Kidney (tissue), 14 donors: ENCODE measurements around the gene CDYL. TPM values are rescaled to one million over a fixed set of nuclear protein-coding genes. Genes with fewer than 3 reads are reported as not detected.

Experiments
- DNase-seq, 5 donors: peaks; one replicate each; pipeline ENCODE4 v3.0.0-alpha.2; 2013 to 2020
- FAIRE-seq: peaks from 2 replicates; lab custom pipeline; 2012; peaks lifted over from hg19 to GRCh38; lab: Jason Lieb, UNC
- H3K27ac ChIP-seq, 2 donors: one replicate each; pipeline ENCODE4 v1.7.0; 2013; ENCODE audit warnings: low read depth in 2 of 2, low read length in 2 of 2, inconsistent platforms in 1 of 2
- H3K27me3 ChIP-seq: one replicate; pipeline ENCODE4 v1.7.1; 2013; ENCODE audit warnings: low read length, inconsistent platforms; ENCODE audit not compliant: control insufficient read depth, insufficient read depth
- H3K36me3 ChIP-seq, 3 donors: one replicate each; pipeline versions ENCODE4 v1.7.0 to v1.7.1; 2013; ENCODE audit warnings: low read length in 3 of 3, control low read depth in 1 of 3, inconsistent platforms in 1 of 3; ENCODE audit not compliant: insufficient read depth in 3 of 3, control insufficient read depth in 2 of 3
- H3K4me1 ChIP-seq, 3 donors: one replicate each; pipeline versions ENCODE4 v1.7.0 to v1.7.1; 2013; ENCODE audit warnings: low read length in 3 of 3, inconsistent platforms in 1 of 3, low read depth in 1 of 3; ENCODE audit not compliant: control insufficient read depth in 2 of 3, insufficient read depth in 2 of 3
- H3K4me3 ChIP-seq, 3 donors: one replicate each; pipeline versions ENCODE4 v1.7.0 to v1.8.1; 2013; ENCODE audit warnings: low read length in 3 of 3, control low read depth in 1 of 3, inconsistent platforms in 1 of 3
- H3K9ac ChIP-seq, 3 donors: one replicate each; pipeline versions ENCODE4 v1.7.0 to v1.7.1; 2013; ENCODE audit warnings: low read length in 3 of 3, control low read depth in 1 of 3, inconsistent platforms in 1 of 3
- H3K9me3 ChIP-seq, 3 donors: one replicate each; pipeline versions ENCODE4 v1.7.0 to v1.7.1; 2013; ENCODE audit warnings: low read length in 3 of 3, control low read depth in 1 of 3, inconsistent platforms in 1 of 3; ENCODE audit not compliant: control insufficient read depth in 2 of 3, insufficient read depth in 1 of 3
- intact Hi-C: fragments of 100-400 bp; cut with DNase I; formaldehyde crosslinking; loops from one replicate; pipeline ENCODE4 v1.11.1; 2022
- polyA plus RNA-seq: library from polyadenylated mRNA; stranded (reverse); fragments of 350-450 nt; fragmentation: Illumina TruSeq; extraction: RNeasy Lipid Tissue Mini Kit (QIAGEN cat#74804); gene quantifications from one replicate; pipeline ENCODE4 v1.2.3, GENCODE V29; 2014; ENCODE audit warnings: low read depth, low replicate concordance; ENCODE audit not compliant: insufficient read depth
- total RNA-seq: library from RNA; stranded (reverse); fragmentation: NEBNext Ultra II Directional; extraction: Animal tissue kit (Norgen Biotek cat#: 25700); gene quantifications from one replicate; pipeline ENCODE4 v1.2.1, GENCODE V29; 2021
- TF ChIP-seq, protein P1 (sequence below): IDR thresholded peaks from 3 replicates; pipeline ENCODE4 v1.5.1; 2012; ENCODE audit warnings: mild to moderate bottlenecking, moderate library complexity, borderline replicate concordance; ENCODE audit not compliant: insufficient read depth; ENCODE audit errors: extremely low read depth
- donor health status: control.
- donor health status: control.
- donor health status: control.
- donor health status: control.
- donor health status: control.
- donor health status: DM: yes; HTN: yes; CAD: no.
- donor health status: Normal renal cell carcinoma (clear cell type).

Gene CDYL
- total and polyA plus RNA-seq, 2 donors from 2014 or later, result 7.4 to 46.8 TPM

DNA sequence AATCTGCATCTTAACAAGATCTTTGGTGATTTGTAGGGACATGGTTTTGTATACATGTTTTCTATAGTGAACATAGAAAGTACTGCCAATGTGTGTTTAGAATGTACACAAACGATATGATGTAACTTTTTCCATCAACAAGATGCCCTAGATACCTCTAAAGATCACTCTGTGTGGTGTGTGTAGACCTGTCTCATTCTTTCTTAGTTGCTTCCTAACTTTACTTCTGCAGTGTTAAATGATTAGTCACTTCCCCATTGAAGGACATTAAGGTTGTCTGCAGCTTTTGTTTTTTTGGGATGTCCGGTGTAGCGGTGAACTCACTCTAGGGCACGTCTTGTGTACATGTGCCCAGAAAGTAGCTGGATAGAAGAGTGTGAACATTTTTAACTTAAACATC, 35.9 kb downstream of the CDYL start:
- intact Hi-C loops, result no loop called here
- Histone ChIP-seq H3K4me1 (peaks cover 0 to 3% (median 0%) of the 10 kb centered on the region in 3 donors), H3K4me3 (no peak overlapping the region), H3K27me3 (no peaks in the 10 kb centered on the region), H3K9me3 (no peaks in the 10 kb centered on the region), H3K27ac (no peak overlapping the region), H3K9ac (no peak overlapping the region), H3K36me3 (no peaks in the 10 kb centered on the region)
- DNase-seq (no peak), FAIRE-seq (no peak)
- TF ChIP-seq, protein P1, sequence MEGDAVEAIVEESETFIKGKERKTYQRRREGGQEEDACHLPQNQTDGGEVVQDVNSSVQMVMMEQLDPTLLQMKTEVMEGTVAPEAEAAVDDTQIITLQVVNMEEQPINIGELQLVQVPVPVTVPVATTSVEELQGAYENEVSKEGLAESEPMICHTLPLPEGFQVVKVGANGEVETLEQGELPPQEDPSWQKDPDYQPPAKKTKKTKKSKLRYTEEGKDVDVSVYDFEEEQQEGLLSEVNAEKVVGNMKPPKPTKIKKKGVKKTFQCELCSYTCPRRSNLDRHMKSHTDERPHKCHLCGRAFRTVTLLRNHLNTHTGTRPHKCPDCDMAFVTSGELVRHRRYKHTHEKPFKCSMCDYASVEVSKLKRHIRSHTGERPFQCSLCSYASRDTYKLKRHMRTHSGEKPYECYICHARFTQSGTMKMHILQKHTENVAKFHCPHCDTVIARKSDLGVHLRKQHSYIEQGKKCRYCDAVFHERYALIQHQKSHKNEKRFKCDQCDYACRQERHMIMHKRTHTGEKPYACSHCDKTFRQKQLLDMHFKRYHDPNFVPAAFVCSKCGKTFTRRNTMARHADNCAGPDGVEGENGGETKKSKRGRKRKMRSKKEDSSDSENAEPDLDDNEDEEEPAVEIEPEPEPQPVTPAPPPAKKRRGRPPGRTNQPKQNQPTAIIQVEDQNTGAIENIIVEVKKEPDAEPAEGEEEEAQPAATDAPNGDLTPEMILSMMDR, result no peak

DNA sequence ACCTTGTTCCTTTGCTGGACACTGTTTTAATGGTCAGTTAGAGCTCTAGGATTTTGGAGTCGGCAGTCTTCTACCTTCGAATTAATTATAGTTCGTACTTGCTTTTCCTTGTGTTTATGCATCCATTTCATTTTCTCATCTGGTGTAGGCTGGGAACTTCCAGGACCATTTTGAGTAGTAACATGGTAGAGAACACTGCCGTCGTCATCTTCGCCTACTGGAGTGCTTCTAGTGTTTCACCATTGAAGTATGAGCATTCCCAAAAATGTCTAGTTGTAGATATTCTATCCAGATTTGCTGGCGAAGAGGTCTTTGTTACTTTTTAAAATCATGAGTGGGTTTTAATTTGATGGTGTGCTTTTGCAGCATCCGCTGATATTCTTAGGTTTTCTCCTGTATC, 36.9 kb downstream of the CDYL start:
- Histone ChIP-seq H3K27ac (no peak overlapping the region), H3K36me3 (no peaks in the 10 kb centered on the region), H3K4me1 (peaks cover 0 to 3% (median 0%) of the 10 kb centered on the region in 3 donors), H3K9me3 (no peaks in the 10 kb centered on the region), H3K9ac (no peak overlapping the region), H3K4me3 (no peak overlapping the region), H3K27me3 (no peaks in the 10 kb centered on the region)
- no peak for FAIRE-seq
- TF ChIP-seq, protein P1, result no peak
- intact Hi-C loops, result no loop called here
- no peak for DNase-seq

DNA sequence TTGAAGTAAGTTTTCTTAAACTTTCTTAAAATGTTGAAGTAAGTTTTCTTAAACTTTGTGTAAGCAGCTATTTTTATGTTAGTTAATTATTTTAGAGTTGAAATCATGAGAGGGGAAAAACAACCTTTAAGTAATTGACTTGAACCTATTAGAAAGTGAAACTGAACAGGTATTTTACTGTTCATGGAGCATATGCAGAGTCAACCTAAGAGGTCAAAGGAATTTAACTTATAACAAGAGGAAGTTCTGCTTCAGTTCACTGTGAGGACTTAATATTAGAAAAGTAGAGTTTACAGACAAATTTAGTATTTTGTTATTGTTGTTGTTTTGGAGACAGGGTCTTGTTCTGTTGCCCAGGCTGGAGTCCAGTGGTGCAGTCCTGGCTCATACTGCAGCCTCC, 38.0 kb downstream of the CDYL start:
- Histone ChIP-seq H3K9ac (no peak overlapping the region), H3K9me3 (no peaks in the 10 kb centered on the region), H3K4me1 (peaks cover 0 to 3% (median 0%) of the 10 kb centered on the region in 3 donors), H3K27me3 (no peaks in the 10 kb centered on the region), H3K27ac (no peak overlapping the region), H3K4me3 (no peak overlapping the region), H3K36me3 (no peaks in the 10 kb centered on the region)
- DNase-seq, result no peak
- TF ChIP-seq, protein P1, result no peak
- intact Hi-C loops, result no loop called here
- FAIRE-seq, result no peak

DNA sequence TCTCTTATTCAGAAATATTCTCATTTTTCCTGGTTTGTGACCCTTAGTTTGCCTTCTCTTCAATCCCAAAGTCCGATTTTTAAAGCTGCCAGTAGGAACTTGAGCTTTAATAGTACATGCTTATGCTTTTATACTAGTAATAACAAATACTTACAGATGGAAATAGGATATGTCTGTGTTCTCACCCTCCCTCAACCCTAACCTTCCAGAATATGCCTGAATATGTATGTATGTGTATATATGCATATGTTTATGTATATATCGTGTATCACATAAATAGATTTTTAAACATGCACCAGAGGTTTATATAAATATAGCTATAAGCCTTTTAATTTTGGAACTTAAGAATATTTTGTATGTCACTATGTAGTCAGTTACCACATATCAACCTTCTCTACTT, 38.8 kb downstream of the CDYL start:
- no peaks in the 10 kb centered on the region for H3K9me3 ChIP-seq
- H3K9ac ChIP-seq, result no peak overlapping the region
- peaks cover 0 to 3% (median 0%) of the 10 kb centered on the region in 3 donors for H3K4me1 ChIP-seq
- DNase-seq (no peak), FAIRE-seq (no peak)
- H3K36me3 ChIP-seq, result no peaks in the 10 kb centered on the region
- TF ChIP-seq, protein P1, result no peak
- no peak overlapping the region for H3K27ac ChIP-seq
- no peaks in the 10 kb centered on the region for H3K27me3 ChIP-seq
- H3K4me3 ChIP-seq, result no peak overlapping the region
- intact Hi-C loops, result no loop called here
